GM12878 (cell line): ENCODE results near the gene CDK11A. TPM values are rescaled to one million over a fixed set of nuclear protein-coding genes. Genes with fewer than 3 reads are reported as not detected.

Source experiments
- BHLHE40 ChIP-seq, 2 experiments: fragments of 450-650 bp in 1 of 2; IDR thresholded peaks; 2 replicates each; pipeline ENCODE4 v1.6.1; 2011 to 2017; ENCODE audit warnings: low read depth in 2 of 2, borderline replicate concordance in 1 of 2, improper control_type of control experiment in 1 of 2, low read length in 1 of 2, mild to moderate bottlenecking in 1 of 2
- CEBPB ChIP-seq, 2 experiments: fragments of 150-350 bp in 1 of 2; IDR thresholded peaks; 2 replicates each; pipeline ENCODE4 v1.6.1; 2012 to 2014; ENCODE audit warnings: low read depth in 2 of 2, low read length in 2 of 2, borderline replicate concordance in 1 of 2, inconsistent platforms in 1 of 2
- CEBPZ ChIP-seq: fragments of 150-350 bp; IDR thresholded peaks from 2 replicates; pipeline ENCODE4 v1.6.1; 2016; ENCODE audit warnings: low read depth, low read length
- CUX1 ChIP-seq: IDR thresholded peaks from 2 replicates; pipeline ENCODE4 v1.6.1; 2012; ENCODE audit warnings: improper control_type of control experiment, low read depth, low read length; ENCODE audit not compliant: insufficient replicate concordance
- FOXM1 ChIP-seq: IDR thresholded peaks from 2 replicates; pipeline ENCODE4 v1.6.1; 2012; ENCODE audit warnings: low read depth, mild to moderate bottlenecking, inconsistent platforms, low read length, moderate library complexity
- HCFC1 ChIP-seq: fragments of 150-350 bp; IDR thresholded peaks from 2 replicates; pipeline ENCODE4 v1.6.1; 2014; ENCODE audit warnings: low read length
- IRF4 ChIP-seq: IDR thresholded peaks from 2 replicates; pipeline ENCODE4 v1.6.1; 2011; ENCODE audit warnings: low read depth, low read length
- MAX ChIP-seq: IDR thresholded peaks from 2 replicates; pipeline ENCODE4 v1.6.1; 2012; ENCODE audit warnings: low read depth, low read length, improper control_type of control experiment
- NR2C1 ChIP-seq: fragments of 450-650 bp; IDR thresholded peaks from 2 replicates; pipeline ENCODE4 v1.6.1; 2017; ENCODE audit warnings: antibody characterized with exemption, mild to moderate bottlenecking, moderate library complexity
- NR2F1 ChIP-seq: fragments of 450-650 bp; conservative IDR thresholded peaks from 2 replicates; pipeline ENCODE4 v1.6.1; 2017; ENCODE audit warnings: mild to moderate bottlenecking
- PAX5 ChIP-seq: IDR thresholded peaks from 2 replicates; pipeline ENCODE4 v1.6.1; 2011; ENCODE audit warnings: low read depth, low read length, borderline replicate concordance
- RBBP5 ChIP-seq: fragments of 200-600 bp; sonication (generic); conservative IDR thresholded peaks from 2 replicates; pipeline ENCODE4 v1.6.1; 2016
- RCOR1 ChIP-seq: conservative IDR thresholded peaks from 2 replicates; pipeline ENCODE4 v1.6.1; 2012; ENCODE audit warnings: low read depth, low read length, improper control_type of control experiment
- SREBF2 ChIP-seq: IDR thresholded peaks from 2 replicates; pipeline ENCODE4 v1.6.1; 2012; ENCODE audit warnings: mild to moderate bottlenecking, low read length
- USF1 ChIP-seq: IDR thresholded peaks from 2 replicates; pipeline ENCODE4 v1.6.1; 2011; ENCODE audit warnings: borderline replicate concordance, low read depth, mild to moderate bottlenecking, moderate library complexity, mixed read lengths, low read length; ENCODE audit not compliant: insufficient read depth; ENCODE audit errors: extremely low read length
- USF2 ChIP-seq: IDR thresholded peaks from 2 replicates; pipeline ENCODE4 v1.6.1; 2011; ENCODE audit warnings: low read depth, low read length, improper control_type of control experiment, borderline replicate concordance
- YY1 ChIP-seq: IDR thresholded peaks from 2 replicates; pipeline ENCODE4 v1.6.1; 2011; ENCODE audit warnings: low read depth, mild to moderate bottlenecking, low read length
- ZNF24 ChIP-seq: fragments of 450-650 bp; IDR thresholded peaks from 2 replicates; pipeline ENCODE4 v1.6.1; 2017; ENCODE audit warnings: antibody characterized with exemption, mild to moderate bottlenecking
- polyA plus RNA-seq, 11 experiments: library from polyadenylated mRNA; depleted of rRNA in 4 of 11; unstranded in 6 of 11; stranded (reverse) in 5 of 11; fragments of >200 nt; fragmentation: Nextera tagmentation in 4 of 11; fragmentation: Illumina TruSeq in 1 of 11; extraction: Ambion mirVana in 4 of 11; extraction: Trizol in 1 of 11; gene quantifications; 1 replicate in 1 of 11; 2 replicates in 10 of 11; pipeline versions ENCODE4 v1.2.1 to v1.2.3, GENCODE V29; 2011 to 2016; ENCODE audit warnings: inconsistent platforms in 2 of 11, missing spikeins in 2 of 11, low read depth in 1 of 11
- total RNA-seq, 4 experiments: library from RNA; depleted of rRNA in 3 of 4; stranded (reverse); fragments of >200 nt in 3 of 4; fragmentation: Illumina TruSeq in 1 of 4; extraction: Trizol in 1 of 4; gene quantifications; 2 replicates each; pipeline versions ENCODE4 v1.2.1 to v1.2.3, GENCODE V29; 2013 to 2021

CDK11A gene
- total and polyA plus RNA-seq, 10 of the 15 experiments (the other 5 are each of a cell fraction or from before 2014, with no cell fraction given) = 5.1 to 46.0 (median 25.9) TPM

- no peak for TF ChIP-seq CEBPZ
- no peak for TF ChIP-seq USF1
- TF ChIP-seq FOXM1 = no peak
- TF ChIP-seq NR2C1 = peak; percentile 87
- no peak for TF ChIP-seq USF2
- TF ChIP-seq NR2F1 = peak; percentile 99
- 0 out of 2 replicates have a peak, but pooled peaks have one; percentile 21 for TF ChIP-seq RCOR1
- TF ChIP-seq IRF4 = no peak
- TF ChIP-seq BHLHE40 (IDR thresholded peaks at IDR 0.05; ENCODE audit: borderline replicate concordance in 1 of 2, low read depth in 2 of 2, low read length in 1 of 2) = peak; percentile 27 to 42; a peak in 2 of 4 replicates
- peak; percentile 53; the same call in 1 of the 2 replicates for TF ChIP-seq YY1
- no peak for TF ChIP-seq CEBPB (IDR thresholded peaks at IDR 0.05; ENCODE audit: borderline replicate concordance in 1 of 2, low read depth in 2 of 2, low read length in 2 of 2)
- TF ChIP-seq SREBF2 = no peak
- no peak for TF ChIP-seq RBBP5
- no peak for TF ChIP-seq CUX1
- peak; percentile 52; the same call in 1 of the 2 replicates for TF ChIP-seq PAX5
- TF ChIP-seq MAX = peak; percentile 31; the same call in 1 of the 2 replicates
- TF ChIP-seq ZNF24 = no peak
- TF ChIP-seq HCFC1 = 0 out of 2 replicates have a peak, but pooled peaks have one; percentile 31
Observed at GRCh38 chr1:1678581-1679380, 45.4 kb downstream of the CDK11A start (continued).
